PC-9 (cell line): ENCODE measurements around the gene AIFM2.

Experiments
- EZH2 ChIP-seq: fragments of 200-600 bp; sonication (generic); IDR thresholded peaks from 2 replicates; pipeline ENCODE4 v1.8.0; 2017; ENCODE audit warnings: antibody characterized with exemption, low read depth
- TF ChIP-seq, protein P1 (sequence below): fragments of 200-600 bp; sonication (generic); conservative IDR thresholded peaks from 2 replicates; pipeline ENCODE4 v1.6.1; 2017; ENCODE audit warnings: mixed run types, antibody characterized with exemption, mild to moderate bottlenecking, moderate library complexity

GRCh38 chr10:70097459-70097858 lies 35.2 kb downstream of the AIFM2 start:
- TF ChIP-seq, protein P1, sequence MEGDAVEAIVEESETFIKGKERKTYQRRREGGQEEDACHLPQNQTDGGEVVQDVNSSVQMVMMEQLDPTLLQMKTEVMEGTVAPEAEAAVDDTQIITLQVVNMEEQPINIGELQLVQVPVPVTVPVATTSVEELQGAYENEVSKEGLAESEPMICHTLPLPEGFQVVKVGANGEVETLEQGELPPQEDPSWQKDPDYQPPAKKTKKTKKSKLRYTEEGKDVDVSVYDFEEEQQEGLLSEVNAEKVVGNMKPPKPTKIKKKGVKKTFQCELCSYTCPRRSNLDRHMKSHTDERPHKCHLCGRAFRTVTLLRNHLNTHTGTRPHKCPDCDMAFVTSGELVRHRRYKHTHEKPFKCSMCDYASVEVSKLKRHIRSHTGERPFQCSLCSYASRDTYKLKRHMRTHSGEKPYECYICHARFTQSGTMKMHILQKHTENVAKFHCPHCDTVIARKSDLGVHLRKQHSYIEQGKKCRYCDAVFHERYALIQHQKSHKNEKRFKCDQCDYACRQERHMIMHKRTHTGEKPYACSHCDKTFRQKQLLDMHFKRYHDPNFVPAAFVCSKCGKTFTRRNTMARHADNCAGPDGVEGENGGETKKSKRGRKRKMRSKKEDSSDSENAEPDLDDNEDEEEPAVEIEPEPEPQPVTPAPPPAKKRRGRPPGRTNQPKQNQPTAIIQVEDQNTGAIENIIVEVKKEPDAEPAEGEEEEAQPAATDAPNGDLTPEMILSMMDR = no peak
- no peak for TF ChIP-seq EZH2
